HEK293 (cell line): ENCODE results near the gene ADK.

Source experiments
- AEBP2 ChIP-seq: fragments of 450-650 bp; formaldehyde crosslinking; IDR thresholded peaks from 2 replicates; pipeline ENCODE4 v1.5.1; 2016; ENCODE audit warnings: missing biosample characterization, missing genetic modification characterization, borderline replicate concordance
- ATF2 ChIP-seq: fragments of 450-650 bp; formaldehyde crosslinking; IDR thresholded peaks from 2 replicates; pipeline ENCODE4 v1.5.1; 2016; ENCODE audit warnings: missing biosample characterization, missing genetic modification characterization, low read depth
- FEZF1 ChIP-seq: fragments of 450-650 bp; formaldehyde crosslinking; IDR thresholded peaks from 2 replicates; pipeline ENCODE4 v1.5.1; 2016; ENCODE audit warnings: missing biosample characterization, missing genetic modification characterization
- GLIS1 ChIP-seq: fragments of 450-650 bp; formaldehyde crosslinking; IDR thresholded peaks from 2 replicates; pipeline ENCODE4 v1.5.1; 2016; ENCODE audit warnings: missing biosample characterization, missing genetic modification characterization
- GLIS2 ChIP-seq: fragments of 450-650 bp; formaldehyde crosslinking; IDR thresholded peaks from 2 replicates; pipeline ENCODE4 v1.5.1; 2016; ENCODE audit warnings: missing biosample characterization, missing genetic modification characterization
- INSM2 ChIP-seq: fragments of 450-650 bp; formaldehyde crosslinking; IDR thresholded peaks from 2 replicates; pipeline ENCODE4 v1.5.1; 2016; ENCODE audit warnings: missing biosample characterization, missing genetic modification characterization
- PATZ1 ChIP-seq: fragments of 450-650 bp; formaldehyde crosslinking; IDR thresholded peaks from 2 replicates; pipeline ENCODE4 v1.5.1; 2016; ENCODE audit warnings: missing biosample characterization, missing genetic modification characterization
- PRDM6 ChIP-seq: fragments of 450-650 bp; formaldehyde crosslinking; IDR thresholded peaks from 2 replicates; pipeline ENCODE4 v1.5.1; 2017; ENCODE audit warnings: missing biosample characterization, missing genetic modification characterization
- SP7 ChIP-seq: fragments of 450-650 bp; formaldehyde crosslinking; IDR thresholded peaks from 2 replicates; pipeline ENCODE4 v1.5.1; 2016; ENCODE audit warnings: missing biosample characterization, missing genetic modification characterization
- ZFHX2 ChIP-seq: fragments of 450-650 bp; formaldehyde crosslinking; conservative IDR thresholded peaks from 2 replicates; pipeline ENCODE4 v1.5.1; 2016; ENCODE audit warnings: missing biosample characterization, missing genetic modification characterization
- ZFP69B ChIP-seq: fragments of 450-650 bp; formaldehyde crosslinking; IDR thresholded peaks from 2 replicates; pipeline ENCODE4 v1.5.1; 2016; ENCODE audit warnings: missing biosample characterization, missing genetic modification characterization
- ZNF114 ChIP-seq: fragments of 450-650 bp; formaldehyde crosslinking; IDR thresholded peaks from 2 replicates; pipeline ENCODE4 v1.5.0; 2017; ENCODE audit warnings: missing biosample characterization, missing genetic modification characterization
- ZNF146 ChIP-seq: fragments of 450-650 bp; formaldehyde crosslinking; IDR thresholded peaks from 2 replicates; pipeline ENCODE4 v1.5.1; 2016; ENCODE audit warnings: missing biosample characterization, missing genetic modification characterization
- ZNF155 ChIP-seq: fragments of 450-650 bp; formaldehyde crosslinking; IDR thresholded peaks from 2 replicates; pipeline ENCODE4 v1.5.1; 2016; ENCODE audit warnings: missing biosample characterization, missing genetic modification characterization
- ZNF157 ChIP-seq: fragments of 450-650 bp; formaldehyde crosslinking; IDR thresholded peaks from 2 replicates; pipeline ENCODE4 v1.5.1; 2016; ENCODE audit warnings: missing biosample characterization, missing genetic modification characterization
- ZNF223 ChIP-seq: fragments of 450-650 bp; formaldehyde crosslinking; IDR thresholded peaks from 2 replicates; pipeline ENCODE4 v1.5.1; 2016; ENCODE audit warnings: missing biosample characterization, missing genetic modification characterization
- ZNF239 ChIP-seq: fragments of 450-650 bp; formaldehyde crosslinking; IDR thresholded peaks from 2 replicates; pipeline ENCODE4 v1.5.1; 2016; ENCODE audit warnings: missing biosample characterization, missing genetic modification characterization
- ZNF394 ChIP-seq: fragments of 450-650 bp; formaldehyde crosslinking; IDR thresholded peaks from 2 replicates; pipeline ENCODE4 v1.5.1; 2016; ENCODE audit warnings: missing biosample characterization, missing genetic modification characterization, mild to moderate bottlenecking, moderate library complexity, borderline replicate concordance
- ZNF433 ChIP-seq: fragments of 450-650 bp; formaldehyde crosslinking; IDR thresholded peaks from 2 replicates; pipeline ENCODE4 v1.5.1; 2016; ENCODE audit warnings: missing biosample characterization, missing genetic modification characterization, low read depth
- ZNF488 ChIP-seq: fragments of 450-650 bp; formaldehyde crosslinking; IDR thresholded peaks from 2 replicates; pipeline ENCODE4 v1.5.1; 2016; ENCODE audit warnings: missing biosample characterization, missing genetic modification characterization
- ZNF521 ChIP-seq: fragments of 450-650 bp; formaldehyde crosslinking; IDR thresholded peaks from 2 replicates; pipeline ENCODE4 v1.5.1; 2017; ENCODE audit warnings: missing biosample characterization, mild to moderate bottlenecking, missing genetic modification characterization
- ZNF580 ChIP-seq: fragments of 450-650 bp; formaldehyde crosslinking; IDR thresholded peaks from 2 replicates; pipeline ENCODE4 v1.5.1; 2016; ENCODE audit warnings: missing biosample characterization, missing genetic modification characterization
- ZNF596 ChIP-seq: fragments of 450-650 bp; IDR thresholded peaks from 2 replicates; pipeline ENCODE4 v1.5.0; 2018; ENCODE audit warnings: missing biosample characterization, mild to moderate bottlenecking, missing genetic modification characterization, moderate library complexity
- ZNF621 ChIP-seq: fragments of 450-650 bp; formaldehyde crosslinking; IDR thresholded peaks from 2 replicates; pipeline ENCODE4 v1.5.1; 2017; ENCODE audit warnings: missing biosample characterization, missing genetic modification characterization
- ZNF639 ChIP-seq: fragments of 450-650 bp; formaldehyde crosslinking; IDR thresholded peaks from 2 replicates; pipeline ENCODE4 v1.5.1; 2016; ENCODE audit warnings: missing biosample characterization, missing genetic modification characterization
- ZNF677 ChIP-seq: fragments of 450-650 bp; IDR thresholded peaks from 2 replicates; pipeline ENCODE4 v1.5.0; 2018; ENCODE audit warnings: missing biosample characterization, mild to moderate bottlenecking, missing genetic modification characterization, moderate library complexity
- ZNF747 ChIP-seq: fragments of 450-650 bp; formaldehyde crosslinking; IDR thresholded peaks from 2 replicates; pipeline ENCODE4 v1.5.1; 2016; ENCODE audit warnings: missing biosample characterization, missing genetic modification characterization
- ZNF791 ChIP-seq: fragments of 450-650 bp; formaldehyde crosslinking; IDR thresholded peaks from 2 replicates; pipeline ENCODE4 v1.5.1; 2016; ENCODE audit warnings: missing biosample characterization, missing genetic modification characterization
- ZSCAN16 ChIP-seq: fragments of 450-650 bp; formaldehyde crosslinking; IDR thresholded peaks from 2 replicates; pipeline ENCODE4 v1.5.1; 2016; ENCODE audit warnings: missing biosample characterization, missing genetic modification characterization

ADK gene

GRCh38 chr10:74585231-74586087 is 434.4 kb downstream of the ADK start (continued):
- TF ChIP-seq PRDM6 (tag by site-specific recombination) (peak; percentile 98), AEBP2 (tag by site-specific recombination) (no peak), ZNF155 (no peak), ZSCAN16 (tag by site-specific recombination) (no peak), GLIS1 (tag by site-specific recombination) (peak; percentile 42), ZNF488 (tag by site-specific recombination) (no peak), ZNF747 (tag by site-specific recombination) (no peak), ZNF394 (tag by site-specific recombination) (no peak), ZNF146 (no peak), ZNF223 (tag by site-specific recombination) (no peak), ZNF239 (tag by site-specific recombination) (no peak), ZFHX2 (tag by site-specific recombination) (no peak), ZNF621 (tag by site-specific recombination) (no peak), INSM2 (tag by site-specific recombination) (peak; percentile 81), ZNF791 (tag by site-specific recombination) (no peak), SP7 (tag by site-specific recombination) (peak; percentile 99), PATZ1 (tag by site-specific recombination) (0 out of 2 replicates have a peak, but pooled peaks have one; percentile 31), ZNF433 (no peak), ZNF114 (tag by site-specific recombination) (no peak), ZNF157 (no peak), ZNF521 (tag by site-specific recombination) (no peak), GLIS2 (tag by site-specific recombination) (no peak), ZNF639 (tag by site-specific recombination) (0 out of 2 replicates have a peak, but pooled peaks have one; percentile 26), ZNF580 (0 out of 2 replicates have a peak, but pooled peaks have one; percentile 34), ZFP69B (no peak), ATF2 (tag by site-specific recombination) (no peak), ZNF677 (tag by site-specific recombination) (no peak), ZNF596 (tag by site-specific recombination) (peak; percentile 54), FEZF1 (tag by site-specific recombination) (peak; percentile 88; the same call in 1 of the 2 replicates)
